ENCODE measurements around the gene PNMA8B. TPM values are rescaled to one million over a fixed set of nuclear protein-coding genes. Genes with fewer than 3 reads are reported as not detected.

The PNMA8B gene
- total RNA-seq, 2 donors from 2014 or later, result 0.17 to 0.18 TPM

DNA sequence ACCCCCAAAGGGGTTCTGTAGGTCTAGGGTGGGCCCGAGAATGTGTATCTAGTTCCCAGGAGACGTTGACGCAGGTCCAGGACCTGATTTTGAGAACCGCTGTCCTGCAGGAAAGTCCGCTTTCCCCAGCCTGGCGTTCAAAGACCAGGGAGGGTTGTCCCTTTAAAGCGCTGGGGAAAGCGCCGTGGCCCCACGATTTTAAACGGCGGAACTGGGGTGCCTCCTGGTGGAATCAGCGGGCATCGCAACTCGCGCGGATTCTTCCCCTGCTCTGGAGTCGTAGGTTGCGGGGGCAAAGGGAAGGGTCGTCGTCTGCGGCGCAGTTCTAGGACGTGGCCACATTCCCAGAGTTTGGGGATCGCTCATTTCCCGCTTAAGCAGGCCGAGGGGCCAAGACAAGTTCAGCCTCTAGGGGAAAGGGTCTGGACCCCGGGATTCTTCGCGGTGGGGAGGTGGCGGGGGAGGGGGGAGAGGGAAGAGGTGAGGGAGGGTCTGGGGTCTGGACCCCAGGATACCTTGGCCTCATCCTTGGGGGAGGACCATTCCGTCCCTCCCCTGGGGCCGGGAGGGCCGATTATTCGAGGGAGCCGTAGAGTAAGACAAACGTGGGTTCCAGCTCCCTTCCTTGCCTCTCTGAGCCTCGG is 7.7 kb downstream of the PNMA8B start:
- Mint-ChIP-seq H3K27ac (peak overlapping the region; percentile 16), H3K4me1 (peaks cover 23% of the 10 kb centered on the region), H3K27me3 (peaks cover 86% of the 10 kb centered on the region), H3K36me3 (ENCODE audit: low read depth) (peaks cover 9% of the 10 kb centered on the region), H3K4me3 (no peak overlapping the region)
- DNase-seq (peak; percentile 54 to 77 (median 57)), ATAC-seq (peak; percentile 81)
- no peaks in the 10 kb centered on the region for H3K9me3 ChIP-seq (ENCODE audit: control insufficient read depth, low read length, poor library complexity, severe bottlenecking)

DNA sequence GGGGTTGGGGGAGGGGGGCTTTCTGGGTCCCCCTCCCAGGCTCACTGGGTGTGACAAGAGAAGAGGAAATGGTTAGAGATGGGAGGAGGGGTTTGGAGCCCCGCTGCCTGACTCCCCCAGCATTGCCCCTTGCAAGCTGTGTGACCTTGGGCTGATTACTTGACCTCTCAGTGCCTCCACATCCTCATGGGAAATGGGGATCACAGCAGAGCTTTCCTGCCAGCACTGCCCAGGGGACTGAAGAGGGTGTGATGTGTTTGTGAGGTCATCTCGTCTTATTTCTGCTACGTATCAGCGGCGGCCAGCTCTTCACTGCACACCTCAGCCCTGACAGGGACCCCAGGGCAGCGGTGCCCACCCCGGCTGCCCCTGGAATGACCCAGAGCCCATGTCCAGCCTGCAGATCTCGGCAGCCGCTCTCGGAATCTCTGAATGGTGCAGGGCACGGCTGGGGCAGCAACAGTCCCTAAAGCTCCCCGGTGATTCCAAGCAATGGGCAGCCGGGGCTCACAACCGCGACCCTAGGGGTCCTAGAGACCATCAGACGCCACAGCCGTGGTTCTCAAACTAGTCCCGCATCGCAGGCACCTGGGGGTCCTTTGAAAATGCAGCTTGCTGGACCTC is 8.4 kb downstream of the PNMA8B start:
- H3K4me3 Mint-ChIP-seq, result no peak overlapping the region
- ATAC-seq, result no peak
- DNase-seq, result no peak
- H3K36me3 Mint-ChIP-seq (ENCODE audit: low read depth), result peaks cover 9% of the 10 kb centered on the region
- no peaks in the 10 kb centered on the region for H3K9me3 ChIP-seq (ENCODE audit: control insufficient read depth, low read length, poor library complexity, severe bottlenecking)
- H3K27me3 Mint-ChIP-seq, result peaks cover 92% of the 10 kb centered on the region
- H3K4me1 Mint-ChIP-seq, result peaks cover 23% of the 10 kb centered on the region
- H3K27ac Mint-ChIP-seq, result no peak overlapping the region

DNA sequence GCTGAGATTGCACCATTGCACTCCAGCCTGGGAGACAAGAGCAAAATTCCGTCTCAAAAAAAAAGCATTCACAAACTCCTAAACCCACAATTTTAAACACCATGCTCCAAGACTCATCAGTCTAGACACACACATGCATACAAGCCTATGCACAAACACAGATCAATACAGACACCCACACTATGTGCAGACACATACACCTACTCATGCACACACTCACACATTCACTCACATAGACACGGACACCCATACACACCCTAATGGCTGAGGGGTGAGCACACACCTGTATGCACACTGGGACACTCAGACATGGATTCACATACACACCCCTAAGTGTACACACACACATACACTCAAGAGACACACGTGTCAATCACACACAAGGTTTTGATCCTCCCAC is 9.3 kb downstream of the PNMA8B start:
- Mint-ChIP-seq H3K4me3 (no peak overlapping the region), H3K4me1 (peaks cover 21% of the 10 kb centered on the region), H3K27me3 (peaks cover 92% of the 10 kb centered on the region), H3K36me3 (ENCODE audit: low read depth) (peaks cover 9% of the 10 kb centered on the region), H3K27ac (no peak overlapping the region)
- ATAC-seq, result no peak
- no peak for DNase-seq
- H3K9me3 ChIP-seq (ENCODE audit: control insufficient read depth, low read length, poor library complexity, severe bottlenecking), result no peaks in the 10 kb centered on the region

DNA sequence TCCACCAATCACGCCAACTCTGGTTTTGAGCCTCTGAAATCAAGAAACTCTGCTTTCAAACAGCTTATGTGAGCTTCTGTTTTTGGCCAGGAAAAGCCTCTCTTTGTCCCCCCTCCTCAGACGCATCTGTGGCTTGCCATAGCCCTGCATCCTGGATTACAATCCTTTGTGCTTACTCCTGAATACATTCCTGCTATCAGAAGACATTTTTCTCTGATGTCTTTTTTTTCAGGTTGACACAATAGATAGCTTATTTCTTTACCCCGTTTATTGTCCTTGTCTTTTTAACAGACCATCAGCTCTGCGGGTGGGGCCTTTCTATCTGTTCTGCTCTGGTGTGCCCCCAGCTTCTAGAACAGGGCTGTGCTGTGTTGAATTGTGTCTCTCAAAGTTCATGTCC is 11.0 kb downstream of the PNMA8B start:
- peaks cover 2% of the 10 kb centered on the region for H3K36me3 Mint-ChIP-seq (ENCODE audit: low read depth)
- H3K27me3 Mint-ChIP-seq, result peaks cover 85% of the 10 kb centered on the region
- ATAC-seq, result no peak
- H3K4me3 Mint-ChIP-seq, result no peak overlapping the region
- no peak for DNase-seq
- peaks cover 17% of the 10 kb centered on the region for H3K4me1 Mint-ChIP-seq
- no peak overlapping the region for H3K27ac Mint-ChIP-seq
- H3K9me3 ChIP-seq (ENCODE audit: control insufficient read depth, low read length, poor library complexity, severe bottlenecking), result no peaks in the 10 kb centered on the region

DNA sequence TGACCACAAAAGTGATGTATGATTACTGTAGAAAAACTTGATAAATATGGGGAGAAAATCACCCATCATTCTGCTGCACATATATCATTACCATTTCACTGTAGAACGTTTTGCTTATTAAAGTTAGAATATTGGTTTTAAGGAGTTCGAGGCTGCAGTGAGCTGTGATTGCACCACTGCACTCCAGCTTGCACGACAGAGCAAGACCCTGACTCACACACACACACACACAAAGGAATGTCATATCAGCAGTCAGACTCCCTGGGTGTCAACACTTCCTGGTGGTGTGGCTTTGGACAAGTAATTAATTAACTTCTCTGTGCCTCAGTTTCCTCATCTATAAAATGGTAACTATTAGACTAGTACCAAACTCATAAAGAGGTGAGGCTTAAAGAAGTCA is 13.0 kb downstream of the PNMA8B start:
- Mint-ChIP-seq H3K27me3 (peaks cover 77% of the 10 kb centered on the region), H3K27ac (no peak overlapping the region)
- no peak for ATAC-seq

DNA sequence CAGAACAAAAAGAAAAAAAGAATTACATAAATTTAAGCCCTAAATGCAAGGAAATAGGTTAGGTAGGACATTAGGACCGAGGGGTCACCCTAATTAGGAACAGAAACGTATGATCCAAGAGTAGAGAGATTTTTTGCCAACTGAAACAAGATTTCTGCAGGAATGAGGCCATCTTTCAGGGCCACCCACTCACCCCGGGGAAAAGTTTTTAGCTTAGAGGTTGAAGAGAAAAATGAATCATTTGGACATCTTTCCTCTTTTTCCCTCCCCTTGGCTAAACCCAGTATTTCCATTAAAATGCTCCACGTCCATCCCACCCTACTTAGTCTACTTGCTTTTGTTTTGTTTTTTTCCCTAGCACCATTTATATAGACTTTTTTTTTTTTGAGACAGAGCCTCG is 13.7 kb downstream of the PNMA8B start:
- H3K27ac Mint-ChIP-seq, result no peak overlapping the region
- no peak for ATAC-seq
- peaks cover 5% of the 10 kb centered on the region for H3K4me1 Mint-ChIP-seq
- peaks cover 2% of the 10 kb centered on the region for H3K36me3 Mint-ChIP-seq (ENCODE audit: low read depth)
- H3K9me3 ChIP-seq (ENCODE audit: control insufficient read depth, low read length, poor library complexity, severe bottlenecking), result no peaks in the 10 kb centered on the region
- H3K27me3 Mint-ChIP-seq, result peaks cover 70% of the 10 kb centered on the region
- DNase-seq, result no peak
- H3K4me3 Mint-ChIP-seq, result no peak overlapping the region

More for the DNA sequence above, 13.0 kb downstream of the PNMA8B start:
- Mint-ChIP-seq H3K36me3 (ENCODE audit: low read depth) (peaks cover 2% of the 10 kb centered on the region), H3K4me1 (peaks cover 10% of the 10 kb centered on the region), H3K4me3 (no peak overlapping the region)
- no peaks in the 10 kb centered on the region for H3K9me3 ChIP-seq (ENCODE audit: control insufficient read depth, low read length, poor library complexity, severe bottlenecking)
- no peak for DNase-seq

DNA sequence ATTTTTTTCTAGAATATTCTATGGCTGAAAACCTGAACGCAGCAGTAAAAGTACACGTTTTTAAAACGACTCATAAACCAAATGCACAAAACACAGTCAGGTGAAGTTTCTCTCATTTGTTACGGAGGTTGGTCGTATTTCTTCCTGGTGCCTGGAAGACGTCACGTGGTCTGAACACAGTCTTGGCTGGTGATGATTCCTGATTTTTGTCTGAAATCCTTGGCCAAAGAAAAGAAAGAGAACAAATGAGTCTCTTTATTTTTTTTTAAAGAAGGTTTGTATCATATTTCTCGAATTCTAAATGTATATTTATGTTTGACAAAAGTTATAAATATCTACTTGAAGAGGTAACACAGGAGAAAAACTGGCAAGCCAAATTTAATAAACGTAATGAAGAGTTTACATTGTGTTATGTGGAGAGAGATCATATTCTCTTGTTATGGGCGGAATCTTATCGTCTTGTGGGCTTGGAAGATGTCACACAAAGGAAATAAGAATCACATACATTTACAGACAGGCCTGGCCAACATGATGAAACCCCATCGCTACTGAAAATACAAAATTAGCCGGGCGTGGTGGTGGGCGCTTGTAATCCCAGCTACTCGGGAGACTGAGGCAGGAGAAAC is 14.3 kb downstream of the PNMA8B start:
- H3K27me3 Mint-ChIP-seq, result peaks cover 64% of the 10 kb centered on the region
- no peak for ATAC-seq
- peaks cover under 1% of the 10 kb centered on the region for H3K36me3 Mint-ChIP-seq (ENCODE audit: low read depth)

DNA sequence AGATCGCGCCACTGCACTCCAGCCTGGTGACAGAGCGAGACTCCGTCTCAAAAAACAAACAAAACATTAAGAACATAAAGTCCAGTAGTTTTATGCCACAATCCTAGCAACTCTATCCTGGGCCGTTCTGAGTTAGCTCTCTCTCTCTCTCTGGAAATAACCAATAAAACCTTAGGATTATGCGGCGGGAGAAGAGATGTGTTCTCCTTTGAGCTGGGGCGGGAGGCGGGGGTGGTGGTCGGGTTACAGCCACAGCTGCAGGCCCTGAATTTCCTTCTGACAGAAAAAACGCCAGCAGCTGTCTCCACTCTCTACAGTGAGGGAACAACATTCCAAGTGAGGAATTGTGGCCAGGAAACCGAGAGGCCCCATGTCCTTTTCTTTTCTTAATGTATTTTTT is 15.3 kb downstream of the PNMA8B start:
- Mint-ChIP-seq H3K27me3 (peaks cover 56% of the 10 kb centered on the region), H3K27ac (no peak overlapping the region), H3K36me3 (ENCODE audit: low read depth) (no peaks in the 10 kb centered on the region), H3K4me3 (no peak overlapping the region), H3K4me1 (peaks cover 4% of the 10 kb centered on the region)
- ATAC-seq (no peak), DNase-seq (no peak)
- H3K9me3 ChIP-seq (ENCODE audit: control insufficient read depth, low read length, poor library complexity, severe bottlenecking), result no peaks in the 10 kb centered on the region

More for the DNA sequence above, 14.3 kb downstream of the PNMA8B start:
- no peak for DNase-seq
- no peaks in the 10 kb centered on the region for H3K9me3 ChIP-seq (ENCODE audit: control insufficient read depth, low read length, poor library complexity, severe bottlenecking)
- no peak overlapping the region for H3K4me3 Mint-ChIP-seq
- H3K4me1 Mint-ChIP-seq, result peaks cover 4% of the 10 kb centered on the region
- H3K27ac Mint-ChIP-seq, result no peak overlapping the region

DNA sequence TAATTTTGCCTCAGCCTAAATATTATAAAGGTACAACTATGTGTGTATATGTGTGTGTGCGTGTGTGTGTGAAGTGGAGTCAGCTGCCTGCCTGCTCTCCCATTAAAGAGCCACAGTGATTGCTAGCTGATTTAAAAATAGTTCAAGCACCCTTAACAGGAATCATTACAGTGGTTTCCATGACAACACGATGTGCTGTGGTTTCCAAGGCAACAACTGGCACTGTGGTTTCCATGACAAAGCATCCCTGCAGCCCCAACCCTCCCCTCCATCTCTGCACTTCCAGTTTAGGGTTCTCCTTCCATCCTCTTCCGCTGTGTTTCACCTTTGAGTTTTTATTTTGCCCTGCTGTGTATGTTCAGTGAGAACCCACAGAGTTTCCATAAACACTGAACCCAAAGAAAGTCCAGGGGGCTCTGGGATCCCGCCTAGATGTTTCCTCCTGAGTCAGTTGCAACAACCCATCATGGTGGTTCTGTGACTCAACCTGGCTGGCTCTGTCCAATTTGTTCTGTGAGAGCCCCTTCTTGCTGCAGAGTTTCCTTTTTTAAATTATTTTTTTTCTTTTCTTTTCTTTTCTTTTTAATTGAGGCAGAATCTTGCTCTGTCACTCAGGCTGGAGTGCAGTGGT is 17.2 kb downstream of the PNMA8B start:
- H3K36me3 Mint-ChIP-seq (ENCODE audit: low read depth), result peaks cover 3% of the 10 kb centered on the region
- H3K9me3 ChIP-seq (ENCODE audit: control insufficient read depth, low read length, poor library complexity, severe bottlenecking), result no peaks in the 10 kb centered on the region
- peak overlapping the region; percentile 32 for H3K27ac Mint-ChIP-seq
- peaks cover 4% of the 10 kb centered on the region for H3K4me1 Mint-ChIP-seq
- ATAC-seq (peak; percentile 68), DNase-seq (no peak)
- H3K27me3 Mint-ChIP-seq, result peaks cover 52% of the 10 kb centered on the region
- H3K4me3 Mint-ChIP-seq, result peak overlapping the region; percentile 15

DNA sequence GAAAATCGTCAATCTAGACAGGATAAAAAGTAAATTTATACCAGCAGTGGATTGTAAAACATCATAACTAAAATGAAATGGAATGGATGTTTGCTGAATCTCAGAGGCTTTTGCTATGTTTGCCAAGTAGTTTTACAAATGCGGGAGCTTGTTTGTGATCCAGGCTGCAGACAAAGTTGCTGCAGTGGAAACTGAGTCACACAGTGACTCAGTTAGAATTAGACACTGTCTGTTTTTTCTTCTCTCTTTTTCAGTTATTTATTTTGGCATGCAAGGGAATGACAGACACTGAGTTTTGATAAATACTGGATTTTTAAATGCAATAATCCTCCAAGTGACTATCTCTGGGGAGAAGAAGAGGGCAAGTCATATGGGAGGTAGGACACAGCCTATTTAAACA is 19.7 kb downstream of the PNMA8B start:
- H3K36me3 Mint-ChIP-seq (ENCODE audit: low read depth), result peaks cover 3% of the 10 kb centered on the region
- ATAC-seq (no peak), DNase-seq (no peak)
- no peak overlapping the region for H3K4me3 Mint-ChIP-seq
- peaks cover 4% of the 10 kb centered on the region for H3K4me1 Mint-ChIP-seq
- peaks cover 44% of the 10 kb centered on the region for H3K27me3 Mint-ChIP-seq
- no peaks in the 10 kb centered on the region for H3K9me3 ChIP-seq (ENCODE audit: control insufficient read depth, low read length, poor library complexity, severe bottlenecking)
- H3K27ac Mint-ChIP-seq, result no peak overlapping the region

DNA sequence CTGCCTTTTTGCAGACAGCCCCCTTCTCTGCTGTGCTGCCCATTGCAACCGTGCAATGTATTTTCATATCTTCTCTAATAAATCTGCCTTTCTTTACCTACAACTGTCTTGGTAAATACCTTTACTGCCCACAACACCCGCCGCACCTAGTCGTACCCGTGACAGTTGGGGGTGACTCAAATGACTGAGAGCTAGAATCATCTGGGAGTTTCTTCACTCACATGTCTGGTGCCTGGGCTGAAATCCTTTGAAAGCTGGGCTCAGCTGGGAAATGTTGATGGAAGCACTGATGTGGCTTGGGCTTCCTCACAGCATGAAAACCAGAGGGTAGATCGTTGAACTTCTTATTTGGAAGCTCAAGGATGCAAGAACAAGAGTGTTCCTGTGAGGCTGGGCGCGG is 21.5 kb downstream of the PNMA8B start:
- Mint-ChIP-seq H3K4me3 (no peak overlapping the region), H3K36me3 (ENCODE audit: low read depth) (peaks cover 5% of the 10 kb centered on the region), H3K27me3 (peaks cover 52% of the 10 kb centered on the region), H3K27ac (no peak overlapping the region), H3K4me1 (peaks cover 6% of the 10 kb centered on the region)
- DNase-seq (no peak), ATAC-seq (no peak)
- H3K9me3 ChIP-seq (ENCODE audit: control insufficient read depth, low read length, poor library complexity, severe bottlenecking), result no peaks in the 10 kb centered on the region

DNA sequence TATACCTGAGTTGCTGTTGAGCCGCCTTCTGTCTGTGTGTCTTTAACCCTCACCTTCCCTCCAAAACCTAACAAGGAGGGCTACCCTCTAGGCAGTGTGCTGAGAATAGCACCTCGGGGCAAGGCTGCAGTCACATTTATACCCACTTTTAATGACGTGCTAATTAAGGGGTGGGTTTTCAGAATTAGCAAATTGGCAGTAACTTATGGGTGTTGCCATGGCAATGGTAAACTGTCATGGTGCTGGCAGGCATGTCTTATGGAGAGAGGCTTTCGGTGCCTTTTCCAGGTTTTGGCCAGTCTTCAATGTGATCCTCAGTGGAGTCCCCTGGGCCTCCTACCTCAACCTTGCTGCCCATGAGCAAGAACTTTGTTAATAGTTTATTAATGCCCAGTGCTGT is 23.1 kb downstream of the PNMA8B start:
- peaks cover 53% of the 10 kb centered on the region for H3K27me3 Mint-ChIP-seq
- H3K9me3 ChIP-seq (ENCODE audit: control insufficient read depth, low read length, poor library complexity, severe bottlenecking), result no peaks in the 10 kb centered on the region
- no peak for ATAC-seq
- H3K4me3 Mint-ChIP-seq, result no peak overlapping the region
- peaks cover 2% of the 10 kb centered on the region for H3K4me1 Mint-ChIP-seq
- DNase-seq, result no peak
- H3K27ac Mint-ChIP-seq, result no peak overlapping the region
- peaks cover 5% of the 10 kb centered on the region for H3K36me3 Mint-ChIP-seq (ENCODE audit: low read depth)

DNA sequence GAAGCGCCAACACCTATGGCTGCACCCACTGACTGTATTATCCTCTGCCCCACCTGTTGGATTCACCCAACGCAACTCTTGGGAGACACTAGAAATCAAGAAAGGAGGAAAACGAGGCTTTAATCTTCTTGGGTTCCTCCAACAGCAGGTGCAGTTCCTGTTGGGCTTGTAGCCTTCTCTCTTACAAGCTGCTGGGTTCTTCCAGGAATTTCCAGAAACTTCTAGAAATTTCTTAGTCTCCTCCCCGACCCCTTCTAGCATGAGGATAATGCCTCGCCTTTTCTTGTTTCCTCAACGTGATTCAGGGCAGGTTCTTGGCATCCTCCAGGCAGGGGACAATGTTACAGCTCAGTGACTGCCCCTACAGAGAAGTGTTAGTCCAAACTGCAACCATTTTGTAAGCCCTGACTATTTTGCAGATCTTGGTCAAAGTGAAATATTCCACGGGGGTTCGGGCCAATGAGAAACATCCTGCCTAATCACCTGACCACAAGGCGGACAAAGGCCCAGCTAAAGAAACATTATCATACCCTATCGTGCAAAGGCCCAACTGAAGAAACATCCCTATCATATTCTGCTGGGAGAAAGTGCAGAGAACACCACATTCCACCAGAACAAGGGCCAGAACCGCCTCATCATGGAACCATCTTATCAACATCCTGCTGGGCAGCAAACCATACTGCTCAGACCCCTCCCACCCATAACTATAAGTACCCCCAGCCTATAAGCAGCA is 23.7 kb downstream of the PNMA8B start:
- peaks cover 55% of the 10 kb centered on the region for H3K27me3 Mint-ChIP-seq
- no peak overlapping the region for H3K4me3 Mint-ChIP-seq

More for the DNA sequence above, 23.7 kb downstream of the PNMA8B start:
- Mint-ChIP-seq H3K4me1 (peaks cover 4% of the 10 kb centered on the region), H3K27ac (no peak overlapping the region), H3K36me3 (ENCODE audit: low read depth) (peaks cover 5% of the 10 kb centered on the region)
- no peak for ATAC-seq
- no peaks in the 10 kb centered on the region for H3K9me3 ChIP-seq (ENCODE audit: control insufficient read depth, low read length, poor library complexity, severe bottlenecking)
- no peak for DNase-seq
